ENCODE data around the gene PPARG. TPM values are rescaled to one million over a fixed set of nuclear protein-coding genes. Genes with fewer than 3 reads are reported as not detected.

PPARG gene
- total and polyA plus RNA-seq, 2 of the 13 experiments (the other 11 are each of a cell fraction or from before 2014, with no cell fraction given): 13.9 to 58.3 TPM

DNA sequence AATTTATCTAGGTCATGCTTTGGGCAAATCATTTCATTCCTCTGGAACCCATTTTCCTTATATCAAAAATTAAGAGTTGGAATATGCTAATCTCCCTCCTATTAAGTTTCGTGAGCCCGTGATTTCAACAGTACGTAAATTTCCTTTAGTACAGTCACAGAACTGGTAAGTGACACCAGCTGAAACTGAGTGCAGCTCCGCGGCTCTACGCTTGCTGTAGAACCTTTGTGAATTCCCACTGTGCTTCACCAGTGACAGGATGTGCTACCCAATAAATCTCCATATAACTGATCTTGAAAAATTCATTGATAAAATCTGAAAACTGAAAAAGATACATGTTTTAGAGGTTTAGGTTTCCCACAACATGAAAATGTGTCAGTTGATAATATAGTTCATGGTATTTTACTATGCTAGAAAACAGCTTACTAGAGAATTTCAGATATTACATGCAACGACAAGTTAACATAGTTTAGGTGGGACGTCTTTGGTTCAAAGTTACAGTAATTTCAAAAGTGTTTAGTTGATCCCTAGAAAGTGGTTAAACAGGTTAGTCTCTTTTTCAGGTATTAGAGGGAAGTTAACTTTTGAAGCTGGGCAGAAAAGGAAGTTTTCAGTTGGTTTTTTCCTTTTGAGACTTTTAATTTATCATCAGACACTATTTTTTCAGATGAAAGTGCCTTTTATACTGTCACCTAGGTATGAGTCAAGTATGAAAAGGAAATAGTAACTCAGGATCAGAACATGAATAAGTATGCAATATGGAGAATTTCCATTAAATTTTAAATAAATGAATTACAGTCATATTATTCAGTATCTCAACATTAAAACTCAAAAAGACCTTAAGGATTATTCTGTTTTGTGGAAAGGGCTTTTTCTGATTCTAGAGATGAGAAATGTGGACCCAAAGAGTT is 57.0 kb downstream of the PPARG start:
- H3K4me1 ChIP-seq (ENCODE audit: insufficient read depth, low read length): no peaks in the 10 kb centered on the region
- intact Hi-C loops (cut with micrococcal nuclease; ENCODE audit: unreplicated experiment) (no loop called here), in situ Hi-C loops (cut with HindIII; ENCODE audit: extremely low pct_ligation_motif_present, low pct_unique_long_range_greater_than_20kb) (no loop called here)
- FAIRE-seq (no peak), DNase-seq (ENCODE audit: low spot score) (no peak), ATAC-seq (no peak)
- no peaks in the 10 kb centered on the region; a peak in 1 of 5 replicates for H3K36me3 ChIP-seq (replicated peaks in 1 of 2; ENCODE audit: control insufficient read depth in 1 of 2, insufficient read depth in 2 of 2, low read length in 2 of 2)
- no peaks in the 10 kb centered on the region for H3K79me2 ChIP-seq (ENCODE audit: insufficient read depth, low read length)
- no peak overlapping the region for H3K27ac ChIP-seq (ENCODE audit: extremely low read length, insufficient read depth, low read length)
- POLR2A ChIA-PET: no interaction called here
- H3K4me2 ChIP-seq (ENCODE audit: low read depth, low read length): no peak overlapping the region
- WGBS (ENCODE audit: low lambda C conversion rate): 99% methylated on average over 8 of the region's 8 CpGs
- no peak overlapping the region for H2AFZ ChIP-seq (ENCODE audit: low read length)
- CTCF ChIA-PET (ENCODE audit: low intra/inter-chr PET ratio, low total read pairs): no interaction called here
- no peak overlapping the region for H3K4me3 ChIP-seq (replicated peaks in 1 of 3; ENCODE audit: insufficient read depth in 1 of 3, low read depth in 2 of 3, low read length in 3 of 3)
- H4K20me1 ChIP-seq (ENCODE audit: insufficient read depth, low read length): no peaks in the 10 kb centered on the region
- no peaks in the 10 kb centered on the region for H3K9me3 ChIP-seq (ENCODE audit: low read length)
- no TSS peak for BruUV-seq (replicated peaks)
- no peak overlapping the region for H3K9ac ChIP-seq (ENCODE audit: insufficient read depth, low read depth, low read length)
- H3K27me3 ChIP-seq (ENCODE audit: control insufficient read depth in 1 of 2, insufficient read depth in 2 of 2, low read length in 2 of 2): no peaks in the 10 kb centered on the region
- TF ChIP-seq CREB1 (IDR thresholded peaks at IDR 0.05): no peak
- TF ChIP-seq CREB1 (CRISPR knock-in tag; IDR thresholded peaks at IDR 0.05): no peak
- no peak for TF ChIP-seq LCORL (IDR thresholded peaks at IDR 0.05)
- no peak for TF ChIP-seq LCORL (CRISPR knock-in tag; IDR thresholded peaks at IDR 0.05)
- TF ChIP-seq ZNF530 (CRISPR knock-in tag; IDR thresholded peaks at IDR 0.05; ENCODE audit: low read depth): no peak
- TF ChIP-seq HOXA5 (CRISPR knock-in tag; IDR thresholded peaks at IDR 0.05): no peak
- no peak for TF ChIP-seq ZNF235 (CRISPR knock-in tag; IDR thresholded peaks at IDR 0.05; ENCODE audit: borderline replicate concordance)
- TF ChIP-seq ZNF615 (CRISPR knock-in tag; IDR thresholded peaks at IDR 0.05; ENCODE audit: borderline replicate concordance): no peak
- TF ChIP-seq REXO4 (CRISPR knock-in tag; IDR thresholded peaks at IDR 0.05; ENCODE audit: borderline replicate concordance): no peak
- TF ChIP-seq, protein P1, sequence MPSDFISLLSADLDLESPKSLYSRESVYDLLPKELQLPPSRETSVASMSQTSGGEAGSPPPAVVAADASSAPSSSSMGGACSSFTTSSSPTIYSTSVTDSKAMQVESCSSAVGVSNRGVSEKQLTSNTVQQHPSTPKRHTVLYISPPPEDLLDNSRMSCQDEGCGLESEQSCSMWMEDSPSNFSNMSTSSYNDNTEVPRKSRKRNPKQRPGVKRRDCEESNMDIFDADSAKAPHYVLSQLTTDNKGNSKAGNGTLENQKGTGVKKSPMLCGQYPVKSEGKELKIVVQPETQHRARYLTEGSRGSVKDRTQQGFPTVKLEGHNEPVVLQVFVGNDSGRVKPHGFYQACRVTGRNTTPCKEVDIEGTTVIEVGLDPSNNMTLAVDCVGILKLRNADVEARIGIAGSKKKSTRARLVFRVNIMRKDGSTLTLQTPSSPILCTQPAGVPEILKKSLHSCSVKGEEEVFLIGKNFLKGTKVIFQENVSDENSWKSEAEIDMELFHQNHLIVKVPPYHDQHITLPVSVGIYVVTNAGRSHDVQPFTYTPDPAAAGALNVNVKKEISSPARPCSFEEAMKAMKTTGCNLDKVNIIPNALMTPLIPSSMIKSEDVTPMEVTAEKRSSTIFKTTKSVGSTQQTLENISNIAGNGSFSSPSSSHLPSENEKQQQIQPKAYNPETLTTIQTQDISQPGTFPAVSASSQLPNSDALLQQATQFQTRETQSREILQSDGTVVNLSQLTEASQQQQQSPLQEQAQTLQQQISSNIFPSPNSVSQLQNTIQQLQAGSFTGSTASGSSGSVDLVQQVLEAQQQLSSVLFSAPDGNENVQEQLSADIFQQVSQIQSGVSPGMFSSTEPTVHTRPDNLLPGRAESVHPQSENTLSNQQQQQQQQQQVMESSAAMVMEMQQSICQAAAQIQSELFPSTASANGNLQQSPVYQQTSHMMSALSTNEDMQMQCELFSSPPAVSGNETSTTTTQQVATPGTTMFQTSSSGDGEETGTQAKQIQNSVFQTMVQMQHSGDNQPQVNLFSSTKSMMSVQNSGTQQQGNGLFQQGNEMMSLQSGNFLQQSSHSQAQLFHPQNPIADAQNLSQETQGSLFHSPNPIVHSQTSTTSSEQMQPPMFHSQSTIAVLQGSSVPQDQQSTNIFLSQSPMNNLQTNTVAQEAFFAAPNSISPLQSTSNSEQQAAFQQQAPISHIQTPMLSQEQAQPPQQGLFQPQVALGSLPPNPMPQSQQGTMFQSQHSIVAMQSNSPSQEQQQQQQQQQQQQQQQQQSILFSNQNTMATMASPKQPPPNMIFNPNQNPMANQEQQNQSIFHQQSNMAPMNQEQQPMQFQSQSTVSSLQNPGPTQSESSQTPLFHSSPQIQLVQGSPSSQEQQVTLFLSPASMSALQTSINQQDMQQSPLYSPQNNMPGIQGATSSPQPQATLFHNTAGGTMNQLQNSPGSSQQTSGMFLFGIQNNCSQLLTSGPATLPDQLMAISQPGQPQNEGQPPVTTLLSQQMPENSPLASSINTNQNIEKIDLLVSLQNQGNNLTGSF (CRISPR knock-in tag; IDR thresholded peaks at IDR 0.05): no peak
- TF ChIP-seq SMARCE1 (IDR thresholded peaks at IDR 0.05; ENCODE audit: borderline replicate concordance): no peak
- TF ChIP-seq NR2F6 (IDR thresholded peaks at IDR 0.05): no peak
- TF ChIP-seq NR2F6 (CRISPR knock-in tag; IDR thresholded peaks at IDR 0.05): no peak
- TF ChIP-seq, protein P2, sequence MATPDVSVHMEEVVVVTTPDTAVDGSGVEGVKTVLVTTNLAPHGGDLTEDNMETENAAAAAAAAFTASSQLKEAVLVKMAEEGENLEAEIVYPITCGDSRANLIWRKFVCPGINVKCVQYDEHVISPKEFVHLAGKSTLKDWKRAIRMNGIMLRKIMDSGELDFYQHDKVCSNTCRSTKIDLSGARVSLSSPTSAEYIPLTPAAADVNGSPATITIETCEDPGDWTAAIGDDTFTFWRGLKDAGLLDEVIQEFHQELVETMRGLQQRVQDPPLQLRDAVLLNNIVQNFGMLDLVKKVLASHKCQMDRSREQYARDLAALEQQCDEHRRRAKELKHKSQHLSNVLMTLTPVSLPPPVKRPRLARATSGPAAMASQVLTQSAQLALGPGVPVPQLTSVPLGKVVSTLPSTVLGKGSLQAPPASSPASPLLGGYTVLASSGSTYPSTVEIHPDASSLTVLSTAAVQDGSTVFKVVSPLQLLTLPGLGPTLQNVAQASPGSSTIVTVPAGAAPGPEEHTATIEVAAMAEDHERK (CRISPR knock-in tag; IDR thresholded peaks at IDR 0.05; ENCODE audit: low read depth): no peak
- no peak for TF ChIP-seq ZNF496 (CRISPR knock-in tag; IDR thresholded peaks at IDR 0.05; ENCODE audit: insufficient replicate concordance)
- no peak for TF ChIP-seq HDAC2 (CRISPR knock-in tag; IDR thresholded peaks at IDR 0.05)
- no peak for TF ChIP-seq KAT7 (CRISPR knock-in tag; IDR thresholded peaks at IDR 0.05; ENCODE audit: borderline replicate concordance)
- no peak for TF ChIP-seq ZSCAN22 (CRISPR knock-in tag; IDR thresholded peaks at IDR 0.05)
- TF ChIP-seq ZIK1 (CRISPR knock-in tag; IDR thresholded peaks at IDR 0.05; ENCODE audit: borderline replicate concordance, low read depth): no peak

All from HepG2 (cell line).